HT-29 (cell line): ENCODE results near the gene S100P. TPM values are rescaled to one million over a fixed set of nuclear protein-coding genes. Genes with fewer than 3 reads are reported as not detected.
"Not testable (repeated sequence)": the region's sequence is repeated elsewhere in the genome, so short reads cannot be mapped to it uniquely, and the experiment has no call there.

Experiments used
- DNase-seq: peaks from one replicate; pipeline ENCODE4 v3.0.0-alpha.2; 2015; ENCODE audit warnings: low spot score
- total RNA-seq: library from RNA; depleted of rRNA; stranded (reverse); fragments of >200 nt; shearing (Covaris generic); gene quantifications from 2 replicates; pipeline ENCODE4 v1.2.3, GENCODE V29; 2014; rRNA removed

The S100P gene
- total RNA-seq, result 412 and 628 TPM in 2 replicates

DNA sequence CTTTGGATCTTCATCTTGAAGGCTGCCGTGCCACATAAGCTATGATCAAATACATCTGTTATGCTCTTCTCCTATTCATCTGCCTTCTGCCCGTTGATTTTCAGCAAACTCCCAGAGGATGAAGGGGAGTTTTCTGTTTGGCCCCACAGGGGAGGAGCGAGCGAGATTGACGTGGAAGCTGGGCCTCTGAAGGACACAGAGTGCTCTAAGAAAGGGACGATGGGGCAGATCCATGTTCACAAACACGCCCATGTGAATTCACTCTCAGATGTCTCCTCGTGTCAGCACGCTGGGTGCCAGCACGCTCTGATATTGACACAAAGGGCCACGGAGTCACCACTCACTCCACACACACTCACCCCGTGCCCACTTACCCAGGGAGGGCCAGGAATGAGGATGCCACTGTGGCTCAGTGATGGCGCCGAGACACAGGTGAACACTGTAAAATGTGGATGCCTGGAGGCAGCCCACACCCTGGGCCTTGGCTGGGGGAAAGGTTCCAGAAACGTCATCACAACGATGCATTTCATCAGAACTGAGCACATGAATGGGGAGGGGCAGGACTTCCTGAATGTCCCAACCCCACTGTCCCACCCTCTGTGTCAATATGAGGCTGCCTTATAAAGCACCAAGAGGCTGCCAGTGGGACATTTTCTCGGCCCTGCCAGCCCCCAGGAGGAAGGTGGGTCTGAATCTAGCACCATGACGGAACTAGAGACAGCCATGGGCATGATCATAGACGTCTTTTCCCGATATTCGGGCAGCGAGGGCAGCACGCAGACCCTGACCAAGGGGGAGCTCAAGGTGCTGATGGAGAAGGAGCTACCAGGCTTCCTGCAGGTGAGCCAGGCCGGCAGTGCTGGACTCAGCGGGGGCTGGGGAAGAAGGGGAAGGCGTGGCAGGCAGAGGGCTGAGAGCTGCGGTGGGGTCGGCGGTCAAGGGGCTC lies at the start of gene S100P:
Gene S100P (plus strand): TSS at position 648 of the 946 bp plus-strand sequence. CDS start 55 bp downstream, at position 703.
- peak; percentile 97 for DNase-seq

DNA sequence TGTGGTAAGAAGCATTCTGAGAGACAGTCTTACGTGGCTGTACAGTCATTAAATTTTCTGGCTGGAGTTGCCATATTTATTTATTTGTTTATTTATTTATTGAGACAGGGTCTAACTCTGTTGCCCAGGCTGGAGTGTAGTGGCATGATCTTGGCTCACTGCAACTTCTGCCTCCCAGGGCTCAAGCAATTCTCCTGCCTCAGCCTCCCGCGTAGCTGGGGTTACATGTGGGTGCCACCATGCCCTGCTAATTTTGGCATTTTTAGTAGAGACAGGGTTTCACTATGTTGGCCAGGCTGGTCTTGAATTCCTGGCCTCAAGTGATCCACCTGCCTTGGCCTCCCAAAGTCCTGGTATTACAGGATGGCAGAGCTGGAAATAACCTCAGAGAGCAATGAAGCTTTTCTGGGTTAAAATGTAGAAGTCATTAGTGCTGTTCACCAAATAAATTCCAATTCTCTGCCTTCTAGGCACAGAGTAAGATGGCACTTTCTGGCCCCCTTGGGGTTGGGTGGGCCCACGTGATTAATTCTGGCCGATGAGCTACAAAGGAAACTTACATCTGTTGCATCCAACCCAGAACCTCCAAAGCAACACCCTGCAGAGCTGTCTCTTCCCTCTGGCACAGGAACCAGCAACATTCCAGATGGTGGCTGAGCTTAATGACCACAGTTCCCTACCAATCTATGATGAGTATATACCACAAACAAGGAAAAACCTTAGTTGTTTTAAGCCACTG lies 48.7 kb upstream of the S100P start:
- no peak for DNase-seq

DNA sequence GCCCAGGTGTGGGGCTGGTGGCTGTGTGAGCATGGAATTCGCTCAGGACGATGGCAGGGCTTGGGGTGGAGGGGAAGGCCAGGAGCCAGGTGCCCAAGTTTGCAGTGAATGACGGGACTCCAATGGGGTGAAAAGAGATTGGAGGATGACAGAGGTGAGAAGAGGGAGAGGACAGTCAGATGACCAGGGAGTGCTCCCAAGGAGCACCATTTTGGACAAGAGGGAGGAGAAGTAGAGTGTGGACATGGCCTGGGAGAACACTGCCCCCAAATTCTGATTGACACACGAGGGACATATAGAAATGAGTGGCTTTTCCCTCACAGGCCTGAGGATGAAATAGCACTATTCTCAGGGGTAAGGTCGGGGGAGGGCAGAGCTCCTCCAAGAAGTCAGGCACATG lies 46.5 kb upstream of the S100P start:
- no peak for DNase-seq

DNA sequence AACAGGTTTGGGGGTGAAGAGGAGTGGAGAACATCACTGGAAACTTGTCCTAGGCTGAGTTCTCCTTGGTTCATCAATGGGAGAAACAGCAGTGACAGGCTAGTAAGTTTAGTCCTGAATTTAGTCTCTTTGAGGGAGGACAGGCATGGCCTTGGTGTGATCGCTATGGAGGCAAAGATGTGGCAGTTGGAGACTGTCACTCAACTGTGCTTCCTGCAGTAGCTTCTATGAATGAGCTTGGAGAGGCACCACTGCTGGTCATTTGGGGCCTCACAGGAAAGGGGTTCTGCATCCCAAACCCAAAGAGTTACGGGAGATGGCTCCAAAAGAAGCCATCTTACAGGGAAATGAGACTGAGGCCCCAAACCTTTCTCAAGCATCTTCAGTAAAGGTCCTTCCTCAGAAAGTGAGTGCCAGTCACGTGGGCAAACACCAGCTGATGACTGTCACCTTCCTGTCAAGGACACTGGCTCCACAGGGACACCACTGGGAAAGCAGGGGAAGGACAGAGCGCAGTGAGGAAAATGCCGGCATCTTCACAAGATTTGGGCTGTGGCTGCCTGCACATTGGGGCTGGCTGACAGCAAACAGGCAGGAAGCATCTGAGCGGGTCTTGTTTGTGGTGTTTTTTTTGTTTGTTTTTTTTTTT lies 46.0 kb upstream of the S100P start:
- no peak for DNase-seq

DNA sequence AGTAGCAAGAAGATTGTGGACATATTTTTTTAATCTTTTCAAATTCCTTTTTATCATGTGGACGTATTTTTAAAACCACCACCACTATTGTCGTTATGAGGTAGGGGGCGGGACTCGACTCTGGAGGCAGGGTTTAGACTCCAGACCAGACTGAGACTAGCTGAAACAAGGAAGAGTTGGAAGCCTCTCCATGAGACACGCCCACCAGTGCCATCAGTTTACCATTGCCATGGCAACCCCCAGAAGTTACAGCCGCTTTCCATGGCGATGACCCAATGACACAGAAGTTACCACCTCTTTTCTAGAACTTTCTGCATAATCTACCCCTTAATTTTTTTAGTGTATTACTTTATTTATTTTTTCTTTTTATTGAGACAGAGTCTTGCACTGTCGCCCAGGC lies 44.5 kb upstream of the S100P start:
- DNase-seq, result no peak

DNA sequence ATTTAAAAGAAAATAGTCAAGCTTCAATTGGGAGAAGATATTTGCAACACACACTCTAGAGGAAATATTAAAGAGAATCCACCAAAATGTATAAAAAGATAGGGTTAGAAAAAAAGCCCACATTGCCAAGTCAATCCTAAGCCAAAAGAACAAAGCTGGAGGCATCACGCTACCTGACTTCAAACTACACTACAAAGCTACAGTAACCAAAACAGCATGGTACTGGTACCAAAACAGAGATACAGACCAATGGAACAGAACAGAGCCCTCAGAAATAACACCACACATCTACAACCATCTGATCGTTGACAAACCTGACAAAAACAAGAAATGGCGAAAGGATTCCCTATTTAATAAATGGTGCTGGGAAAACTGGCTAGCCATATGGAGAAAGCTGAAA lies 39.5 kb upstream of the S100P start:
- DNase-seq, result not testable (repeated sequence)

DNA sequence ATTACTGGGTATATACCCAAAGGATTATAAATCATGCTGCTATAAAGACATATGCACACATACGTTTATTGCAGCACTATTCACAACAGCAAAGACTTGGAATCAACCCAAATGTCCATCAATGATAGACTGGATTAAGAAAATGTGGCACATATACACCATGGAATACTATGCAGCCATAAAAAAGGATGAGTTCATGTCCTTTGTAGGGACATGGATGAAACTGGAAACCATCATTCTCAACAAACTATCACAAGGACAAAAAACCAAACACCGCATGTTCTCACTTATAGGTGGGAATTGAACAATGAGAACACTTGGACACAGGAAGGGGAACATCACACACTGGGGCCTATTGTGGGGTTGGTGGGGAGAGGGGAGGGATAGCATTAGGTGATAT lies 38.4 kb upstream of the S100P start:
- not testable (repeated sequence) for DNase-seq

DNA sequence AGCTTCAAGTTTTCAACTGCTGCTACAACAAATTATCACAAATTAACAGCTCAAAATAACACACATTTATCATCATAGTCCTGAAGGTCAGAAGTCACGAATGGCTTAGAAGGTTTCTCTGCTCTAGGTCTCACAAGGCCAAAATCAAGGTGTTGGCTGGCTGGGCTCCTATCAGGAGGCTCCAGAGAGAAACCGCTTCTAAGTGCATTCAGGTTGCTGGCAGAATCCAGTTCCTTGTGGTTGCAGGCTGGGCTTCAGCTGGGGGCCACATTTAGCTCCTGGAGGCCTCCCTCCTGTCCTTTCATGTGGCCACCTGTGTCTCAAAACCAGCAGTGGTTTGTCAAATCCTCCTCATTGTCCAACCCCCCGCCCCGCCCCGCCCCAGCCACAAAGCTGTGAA lies 37.8 kb upstream of the S100P start:
- DNase-seq, result no peak

DNA sequence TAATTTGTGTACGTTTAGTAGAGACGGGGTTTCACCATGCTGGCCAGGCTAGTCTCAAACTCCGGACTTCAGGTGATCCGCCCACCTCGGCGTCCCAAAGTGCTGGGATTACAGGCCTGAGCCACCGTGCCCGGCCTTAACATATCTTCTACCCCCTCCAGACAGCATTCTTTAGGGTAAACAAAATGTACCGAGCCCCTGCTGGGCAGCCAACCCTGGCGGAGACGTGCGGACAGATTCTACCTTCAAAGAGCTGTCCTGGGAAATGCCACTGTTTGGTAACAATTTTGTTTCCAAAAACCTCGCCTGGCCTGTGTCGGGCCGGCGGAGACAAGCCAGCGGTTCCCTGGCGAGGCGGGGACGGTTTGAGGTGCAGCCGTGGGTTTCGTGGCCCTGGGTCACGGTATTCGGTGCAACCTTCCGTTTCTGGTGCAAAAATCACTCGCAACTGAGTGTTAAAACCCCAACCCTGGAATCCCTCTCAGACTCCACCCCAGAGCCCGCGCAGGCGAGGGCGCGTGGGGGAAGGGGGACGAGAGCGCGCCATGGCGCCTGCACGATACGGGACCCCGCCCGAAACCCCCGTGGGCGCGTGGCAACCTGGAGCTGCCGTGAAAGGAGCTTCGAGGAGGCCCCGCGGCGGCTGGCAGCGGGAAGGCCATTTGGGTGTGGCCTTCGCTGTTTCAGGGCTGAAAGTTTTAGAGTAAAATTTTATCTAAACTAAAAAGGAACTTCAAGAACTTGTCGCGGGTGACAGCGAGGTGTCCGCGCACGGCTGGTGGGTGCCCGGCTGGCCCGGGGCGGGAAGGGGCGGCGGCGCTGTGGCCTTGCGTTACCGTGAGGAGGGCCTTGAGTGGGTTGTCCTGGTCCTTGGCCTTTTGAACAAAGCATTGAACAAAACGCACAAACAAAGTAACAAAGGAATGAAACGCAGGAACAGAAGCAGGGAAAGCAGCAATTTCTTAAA lies 36.2 kb upstream of the S100P start:
- DNase-seq, result no peak

DNA sequence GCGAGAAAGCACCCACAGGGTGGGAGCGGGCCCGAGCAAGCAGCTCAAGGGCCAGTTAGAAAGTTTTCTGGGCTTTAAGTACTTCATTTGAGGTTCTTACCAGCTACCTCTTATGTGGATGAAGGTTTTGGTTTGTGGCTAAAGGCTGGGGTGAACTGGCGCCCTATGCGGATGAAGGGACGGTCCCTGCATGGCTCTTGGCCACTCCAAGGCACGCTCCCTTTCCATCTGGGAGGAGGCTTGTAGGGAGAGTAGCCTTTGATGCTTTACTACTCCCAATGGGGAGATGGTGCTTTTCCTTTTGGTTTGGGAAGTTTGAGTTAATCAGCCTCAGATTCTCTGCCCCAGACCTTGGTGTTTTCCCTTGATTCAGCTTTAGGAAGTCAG lies 35.5 kb upstream of the S100P start:
- no peak for DNase-seq

DNA sequence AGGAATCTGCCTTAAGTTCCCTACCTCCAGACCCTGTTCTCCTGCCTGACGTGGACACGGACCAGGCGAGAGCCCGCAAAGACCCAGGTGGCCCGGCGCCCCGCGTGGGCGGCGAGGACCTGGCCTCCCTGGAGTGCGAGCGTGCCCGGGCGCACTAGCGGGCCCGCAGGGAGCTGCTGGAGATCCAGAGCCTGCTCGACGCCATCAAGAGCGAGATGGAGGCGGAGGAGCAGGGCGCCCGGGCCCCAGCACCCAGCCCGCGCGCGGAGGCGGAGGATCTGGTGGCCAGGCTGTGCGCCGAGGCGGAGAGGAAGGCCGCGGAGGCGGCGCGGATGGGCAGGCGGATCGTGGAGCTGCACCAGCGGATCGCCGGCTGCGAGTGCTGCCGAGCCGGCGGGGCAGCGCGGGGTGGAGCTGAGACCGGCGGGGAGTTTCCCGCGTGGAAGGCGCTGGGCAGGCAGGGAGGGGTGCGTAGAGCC lies 35.0 kb upstream of the S100P start:
- DNase-seq, result no peak

DNA sequence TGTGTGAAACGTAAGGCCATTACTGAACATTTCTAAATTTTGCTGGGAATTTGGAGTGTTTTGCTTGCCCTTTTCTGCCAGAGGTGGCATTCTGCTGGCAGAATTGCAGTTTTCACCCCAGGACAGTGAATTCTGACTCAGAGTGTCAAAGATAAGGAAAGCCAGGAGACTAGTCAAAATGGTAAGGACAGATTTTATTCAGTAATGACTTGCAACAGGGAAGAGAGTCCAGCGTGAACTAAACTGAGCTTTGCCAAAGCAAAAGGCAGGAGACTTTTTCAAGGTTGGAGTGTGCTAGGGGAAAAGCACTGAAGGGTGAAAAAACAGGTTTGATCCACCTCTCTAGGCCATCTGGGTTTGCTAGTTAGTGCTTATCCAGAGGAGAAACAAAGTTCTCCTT lies 33.8 kb upstream of the S100P start:
- no peak for DNase-seq

DNA sequence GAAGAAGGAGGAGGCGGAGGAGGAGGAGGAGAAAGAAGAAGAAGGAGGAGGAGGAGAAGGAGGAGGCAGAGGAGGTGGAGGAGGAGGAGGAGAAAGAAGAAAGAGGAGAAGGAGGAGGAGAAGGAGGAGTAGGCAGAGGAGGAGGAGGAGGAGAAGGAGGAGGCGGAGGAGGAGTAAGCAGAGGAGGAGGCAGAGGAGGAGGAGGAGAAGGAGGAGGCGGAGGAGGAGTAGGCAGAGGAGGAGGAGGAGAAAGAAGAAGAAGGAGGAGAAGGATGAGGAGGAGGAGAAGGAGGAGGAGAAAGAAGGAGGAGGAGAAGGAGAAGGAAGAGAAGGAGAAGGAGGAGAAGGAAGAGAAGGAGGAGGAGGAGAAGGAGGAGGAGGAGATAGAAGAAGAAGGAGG lies 33.2 kb upstream of the S100P start:
- no peak for DNase-seq

DNA sequence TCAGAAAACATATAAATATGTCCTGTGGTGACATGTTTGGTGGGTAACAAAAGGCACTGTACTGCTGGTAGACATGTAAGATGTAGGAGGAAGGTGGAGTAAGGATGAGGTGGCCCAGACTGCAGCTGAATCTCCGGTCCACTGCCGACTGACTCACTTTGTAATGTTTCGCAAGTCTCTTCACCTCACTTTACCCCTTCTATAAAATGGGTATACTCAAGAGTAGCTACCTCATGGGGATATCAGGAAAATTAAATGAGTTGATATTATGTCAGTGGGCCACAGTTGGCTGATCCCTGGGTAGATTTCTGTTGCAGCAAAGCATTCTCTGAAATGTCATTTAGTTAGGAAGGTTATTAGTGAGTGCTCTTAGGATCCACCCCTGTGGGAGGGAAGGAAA lies 31.1 kb upstream of the S100P start:
- no peak for DNase-seq

DNA sequence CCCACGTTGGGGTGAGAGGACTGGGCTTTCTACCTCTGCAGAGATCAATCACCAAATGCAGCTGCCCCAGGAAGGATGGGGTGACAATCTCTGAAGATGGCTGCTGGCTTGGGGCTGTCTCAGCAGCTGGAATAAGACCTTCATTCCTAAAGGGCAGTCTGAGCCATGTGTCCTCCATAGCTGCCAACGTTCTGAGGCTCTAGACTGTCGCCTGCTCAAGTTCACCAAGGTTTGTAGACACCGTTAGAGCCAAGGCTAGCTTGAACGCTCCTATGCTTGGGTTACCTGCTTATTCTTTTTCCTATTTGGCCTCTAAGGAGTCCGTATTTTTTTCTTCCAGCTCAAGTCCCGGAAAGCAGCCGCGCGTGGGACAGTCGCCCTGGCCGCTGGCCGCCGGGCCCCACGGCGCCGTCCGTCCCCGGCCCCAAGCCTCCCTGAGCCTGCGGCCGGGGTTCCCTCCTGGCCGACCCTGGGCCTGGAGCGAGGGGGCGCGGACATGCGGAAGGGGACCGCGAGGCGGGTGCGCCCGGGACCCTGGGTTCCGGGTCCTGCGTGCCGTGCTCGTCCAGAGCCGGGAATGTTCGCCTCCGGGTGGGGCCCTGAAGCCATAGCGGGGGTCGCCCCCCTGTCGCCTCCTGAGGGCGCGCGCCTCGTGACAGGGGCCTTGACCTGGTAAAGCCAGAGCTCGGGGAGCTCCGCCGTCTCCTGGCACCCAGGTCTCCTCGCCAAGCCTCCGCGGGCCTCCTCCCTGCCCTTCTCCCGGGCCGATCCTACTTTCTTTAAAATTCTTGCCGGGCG lies 29.9 kb upstream of the S100P start:
- DNase-seq, result no peak

DNA sequence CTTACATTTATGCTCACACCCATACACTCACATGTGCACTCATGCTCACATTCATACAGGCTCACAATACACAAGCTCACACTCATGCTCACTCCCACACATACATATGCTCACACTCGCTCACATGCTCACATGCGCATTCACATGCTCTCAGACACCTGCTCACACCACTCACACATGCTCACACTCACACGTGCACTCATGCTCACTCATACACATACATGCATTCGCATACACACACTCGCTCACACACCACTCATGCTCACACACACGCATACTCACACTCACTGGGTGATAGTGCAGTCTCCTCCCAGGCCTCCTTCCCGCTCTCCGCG lies 28.4 kb upstream of the S100P start:
- no peak for DNase-seq

DNA sequence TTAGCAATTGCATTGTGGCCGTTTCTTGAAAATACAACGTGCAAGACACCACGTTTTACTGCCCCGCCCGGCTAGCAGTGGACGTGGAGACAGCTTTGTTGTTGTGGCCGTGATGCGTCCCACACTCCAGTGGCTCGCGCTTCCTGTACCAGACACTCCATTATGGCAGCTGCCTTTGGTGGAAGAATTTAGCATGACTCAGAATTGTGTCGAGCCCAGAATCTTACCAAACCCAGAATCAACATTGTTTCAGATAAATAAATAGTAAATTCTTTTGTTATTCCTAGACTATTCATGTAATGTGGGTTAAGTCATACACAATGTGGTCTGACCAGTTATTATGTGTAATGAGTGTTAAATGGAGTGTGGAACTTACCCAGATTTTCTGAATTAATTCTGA lies 25.3 kb upstream of the S100P start:
- peak; percentile 26 for DNase-seq

DNA sequence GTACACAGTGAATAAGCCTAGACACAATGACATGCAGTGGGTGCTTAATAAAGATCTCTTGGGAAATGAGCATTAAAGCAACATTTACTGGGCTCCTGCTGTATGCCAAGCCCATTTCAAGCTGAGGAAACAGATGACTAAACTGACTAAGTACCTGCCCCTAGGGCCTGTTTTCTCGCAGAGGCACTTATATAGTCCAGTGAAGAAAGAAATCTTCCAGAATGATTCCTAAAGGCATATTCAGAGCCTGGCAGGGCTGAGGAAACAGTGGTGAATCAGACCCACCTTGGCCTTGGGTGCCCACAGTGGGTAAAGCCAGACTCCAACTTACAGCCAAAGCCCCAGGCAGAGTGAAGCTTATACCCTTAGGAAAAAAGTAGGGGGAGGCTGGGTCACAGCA lies 22.0 kb upstream of the S100P start:
- DNase-seq, result no peak

DNA sequence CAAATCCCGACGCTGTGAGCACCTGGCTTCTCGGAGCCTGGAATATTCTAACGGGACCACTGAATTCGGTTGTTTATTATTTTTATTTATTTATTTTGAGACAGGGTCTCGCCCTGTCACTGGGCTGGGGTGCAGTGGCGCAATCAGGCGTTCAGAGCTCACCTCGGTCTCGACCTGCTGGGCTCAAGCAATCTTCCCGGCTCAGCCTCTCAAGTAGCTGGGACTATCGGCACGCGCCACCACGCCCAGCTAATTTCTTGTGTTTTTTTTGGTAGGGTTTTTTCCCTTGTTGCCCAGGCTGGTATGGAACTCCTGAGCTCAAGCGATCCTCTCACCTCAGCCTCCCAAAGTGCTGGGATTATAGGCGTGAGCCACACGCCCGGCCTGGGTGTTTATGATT lies 21.5 kb upstream of the S100P start:
- DNase-seq, result no peak

DNA sequence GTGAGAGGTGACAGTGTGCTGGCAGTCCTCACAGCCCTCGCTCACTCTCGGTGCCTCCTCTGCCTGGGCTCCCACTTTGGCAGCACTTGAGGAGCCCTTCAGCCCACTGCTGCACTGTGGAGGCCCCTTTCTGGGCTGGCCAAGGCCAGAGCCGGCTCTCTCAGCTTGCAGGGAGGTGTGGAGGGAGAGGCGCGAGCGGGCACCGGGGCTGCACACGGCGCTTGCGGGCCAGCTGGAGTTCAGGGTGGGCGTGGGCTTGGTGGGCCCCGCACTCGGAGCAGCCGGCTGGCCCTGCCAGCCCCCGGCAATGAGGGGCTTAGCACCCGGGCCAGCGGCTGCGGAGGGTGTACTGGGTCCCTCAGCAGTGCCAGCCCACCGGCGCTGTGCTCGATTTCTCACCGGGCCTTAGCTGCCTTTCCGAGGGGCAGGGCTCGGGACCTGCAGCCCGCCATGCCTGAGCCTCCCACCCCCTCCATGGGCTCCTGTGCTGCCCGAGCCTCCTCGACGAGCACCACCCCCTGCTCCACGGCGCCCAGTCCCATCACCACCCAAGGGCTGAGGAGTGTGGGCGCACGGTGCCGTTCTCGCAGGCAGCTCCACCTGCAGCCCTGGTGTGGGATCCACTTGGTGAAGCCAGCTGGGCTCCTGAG lies 21.0 kb upstream of the S100P start:
- not testable (repeated sequence) for DNase-seq
